Measurements from ENCODE around the gene MPPED1. TPM values are rescaled to one million over a fixed set of nuclear protein-coding genes. Genes with fewer than 3 reads are reported as not detected.

MPPED1 gene
- total RNA-seq, 1 experiment from 2014 or later: not detected

DNA sequence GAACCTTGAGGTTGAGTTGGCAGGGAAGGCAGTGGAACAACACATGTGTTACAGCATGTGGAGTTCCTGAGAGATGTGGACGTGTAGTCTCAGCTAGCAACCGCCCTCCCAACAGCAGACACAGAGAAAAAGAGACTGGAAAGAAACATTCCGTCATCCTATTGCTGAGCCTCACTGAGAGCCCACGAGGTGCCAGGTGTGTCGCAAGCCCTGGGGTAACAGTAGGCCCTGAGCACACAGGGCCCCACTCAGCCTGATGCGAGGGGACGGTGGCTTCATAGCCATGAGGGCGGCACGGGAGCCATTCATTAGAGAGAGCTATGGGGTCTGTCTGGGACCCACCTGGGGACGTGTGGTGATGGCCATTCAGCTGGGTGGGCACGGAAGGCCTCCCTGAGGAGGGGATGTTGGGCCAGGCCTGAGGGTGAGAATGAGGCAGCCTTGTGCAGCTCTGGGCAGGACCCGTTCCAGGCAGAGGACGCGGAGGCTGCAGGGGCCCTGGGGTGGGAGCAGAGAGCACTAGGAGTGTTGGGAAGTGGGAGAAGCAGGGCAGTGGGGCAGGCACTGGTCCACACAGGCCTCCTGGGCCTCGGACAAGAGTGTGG is 26.2 kb downstream of the MPPED1 start:
- in situ Hi-C loops (cut with HindIII; ENCODE audit: low sequenced_read_pairs): loop anchor here (25.0 kb wide), 1 partner anchor 99 kb away; no protein-coding TSS in a partner anchor
- no peak for DNase-seq (ENCODE audit: low spot score)

DNA sequence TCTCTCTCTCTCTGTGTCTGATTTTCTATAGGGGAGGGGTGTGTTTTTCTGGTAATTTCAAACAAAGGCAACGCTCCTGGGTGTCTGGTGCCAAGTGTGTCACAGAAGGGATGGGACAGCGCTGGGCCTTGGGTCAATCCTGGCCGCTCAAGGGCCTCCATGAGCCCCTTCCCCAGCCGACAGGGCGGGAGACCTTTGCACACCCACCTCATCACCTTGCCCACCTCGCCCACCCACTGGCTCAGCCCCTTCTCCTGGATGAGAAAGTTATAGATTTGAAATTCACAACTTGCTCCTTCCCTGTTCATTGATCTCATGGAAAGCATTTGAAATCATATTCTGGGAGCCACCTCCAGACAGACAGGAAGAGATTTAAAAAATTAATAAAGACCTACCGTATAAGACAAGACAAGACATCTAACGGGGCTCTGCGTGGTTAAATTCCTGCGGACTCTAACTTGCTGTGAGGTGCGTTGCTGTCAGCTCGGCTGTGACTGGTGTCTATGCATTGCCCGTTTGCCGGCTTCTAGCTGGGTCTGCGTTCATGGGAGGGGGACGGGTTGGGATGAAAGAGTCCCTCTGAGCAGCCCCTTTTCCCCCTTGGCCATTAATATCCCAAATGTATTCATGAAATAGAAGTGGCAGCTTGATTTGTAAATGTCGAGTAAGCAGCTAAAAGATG is 27.0 kb downstream of the MPPED1 start:
- no peak for DNase-seq (ENCODE audit: low spot score)
- in situ Hi-C loops (cut with HindIII; ENCODE audit: low sequenced_read_pairs): loop anchor here (25.0 kb wide), 1 partner anchor 98 kb away; no protein-coding TSS in a partner anchor

DNA sequence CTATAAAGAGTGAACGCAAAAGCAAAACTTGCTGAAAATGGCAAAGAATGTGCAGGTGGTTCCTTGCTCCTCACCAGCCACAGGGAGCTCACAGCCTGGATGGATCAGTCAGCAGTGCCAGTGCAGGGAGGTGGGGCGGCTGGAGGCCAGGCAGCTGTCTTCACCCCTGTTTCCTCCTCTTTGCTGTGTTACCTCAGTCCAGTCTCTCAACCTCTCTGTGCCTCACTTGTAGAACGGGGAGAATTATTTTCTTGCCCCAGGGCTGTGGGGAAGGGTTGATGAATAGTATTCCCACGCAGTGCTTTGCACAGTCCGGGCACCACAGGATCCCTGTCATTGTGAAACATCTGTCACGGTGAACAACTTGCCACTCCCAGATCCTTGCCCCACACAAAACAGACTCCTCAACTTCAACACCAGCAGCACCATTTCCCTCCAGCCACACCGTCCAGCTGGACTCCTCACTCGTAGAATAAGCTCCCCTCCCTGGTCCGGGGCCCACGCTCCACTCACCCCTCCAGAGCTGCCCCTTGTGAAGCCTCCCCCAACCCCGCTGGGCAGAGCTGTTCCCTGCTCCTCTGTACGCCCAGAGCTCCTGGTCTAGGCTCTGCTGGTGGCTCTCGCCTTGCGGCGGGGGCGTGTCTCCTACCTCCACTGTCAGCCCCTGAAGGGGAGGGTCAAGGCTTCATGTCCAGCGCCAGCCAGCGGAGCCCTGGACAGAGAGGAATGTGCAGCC is 27.7 kb downstream of the MPPED1 start:
- in situ Hi-C loops (cut with HindIII; ENCODE audit: low sequenced_read_pairs): loop anchor here (25.0 kb wide), 1 partner anchor 98 kb away; no protein-coding TSS in a partner anchor
- no peak for DNase-seq (ENCODE audit: low spot score)

DNA sequence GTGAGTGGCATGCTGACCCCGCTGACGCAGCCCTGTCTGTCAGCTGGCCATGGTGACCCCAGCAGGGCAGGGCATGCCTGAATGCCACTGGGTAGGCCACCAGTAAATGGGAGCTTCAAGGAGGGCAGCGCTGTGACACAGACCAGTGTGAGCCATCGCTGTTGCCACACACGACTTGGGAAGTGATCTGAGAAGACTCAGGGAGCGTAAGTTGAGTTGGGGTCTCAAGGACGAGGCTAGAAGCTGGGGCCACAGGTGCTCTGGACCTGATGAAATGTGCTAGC is 28.2 kb downstream of the MPPED1 start:
- DNase-seq (ENCODE audit: low spot score): no peak
- in situ Hi-C loops (cut with HindIII; ENCODE audit: low sequenced_read_pairs): loop anchor here (25.0 kb wide), 1 partner anchor 97 kb away; no protein-coding TSS in a partner anchor

DNA sequence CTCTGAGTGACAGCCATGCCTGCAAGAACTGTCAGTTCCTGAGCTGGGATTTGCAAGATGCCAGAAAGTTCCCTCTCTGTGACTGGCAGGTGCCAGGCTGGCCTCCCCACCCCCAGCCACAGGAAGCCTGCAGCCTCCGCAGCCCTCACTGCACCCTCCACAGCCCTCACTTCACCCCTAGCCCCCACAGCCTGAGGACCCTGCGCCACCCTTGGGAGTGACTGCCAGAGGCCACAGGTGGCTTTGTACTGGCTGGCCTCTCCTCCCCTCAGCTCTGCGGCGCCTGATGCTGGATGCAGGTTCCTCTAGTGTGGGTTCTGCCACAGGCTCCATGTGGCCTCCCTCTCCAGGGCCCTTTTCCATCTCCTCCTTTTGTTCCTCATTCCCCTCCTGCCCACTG is 28.7 kb downstream of the MPPED1 start:
- DNase-seq (ENCODE audit: low spot score): no peak
- in situ Hi-C loops (cut with HindIII; ENCODE audit: low sequenced_read_pairs): loop anchor here (25.0 kb wide), 1 partner anchor 97 kb away; no protein-coding TSS in a partner anchor

DNA sequence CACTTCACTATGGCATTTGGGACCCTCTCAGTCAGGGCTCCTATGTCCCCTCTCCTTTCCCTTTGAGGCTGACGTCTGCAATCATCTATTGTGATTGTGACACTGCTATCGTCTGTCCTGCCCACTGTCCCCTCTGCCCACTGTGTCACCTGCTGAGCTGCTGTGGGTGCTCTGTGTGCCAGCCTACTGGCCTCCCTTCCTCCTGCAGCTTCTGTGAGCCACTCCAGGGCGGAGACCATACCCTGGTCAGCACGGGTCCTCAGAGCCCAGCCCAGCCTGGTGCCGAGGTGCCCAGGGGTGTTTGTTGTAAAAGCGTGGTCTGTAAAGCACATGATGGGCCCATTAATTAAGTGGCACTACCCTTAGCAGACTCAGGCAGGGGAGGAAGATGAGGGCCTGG is 29.4 kb downstream of the MPPED1 start:
- no peak for DNase-seq (ENCODE audit: low spot score)
- in situ Hi-C loops (cut with HindIII; ENCODE audit: low sequenced_read_pairs): loop anchor here (25.0 kb wide), 1 partner anchor 96 kb away; no protein-coding TSS in a partner anchor

DNA sequence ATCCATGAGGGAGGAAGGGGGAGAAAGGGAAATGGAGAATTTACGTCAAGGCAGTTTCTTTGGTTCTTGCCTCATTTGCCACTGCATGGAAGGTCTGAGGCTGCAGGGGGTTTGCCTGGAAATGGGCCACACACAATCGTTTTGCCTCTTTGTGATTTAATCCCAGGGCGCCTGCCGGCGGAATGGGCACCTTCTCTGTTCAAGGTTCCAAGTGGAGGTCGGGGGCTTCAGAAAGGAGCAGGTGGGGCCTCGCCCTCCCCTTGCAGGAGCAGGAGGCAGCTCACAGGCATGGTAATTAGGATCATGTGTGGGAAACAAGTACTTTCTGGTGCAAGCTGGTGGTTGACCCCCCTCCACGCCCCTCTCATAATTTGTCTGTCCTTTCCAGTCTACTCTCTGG is 29.9 kb downstream of the MPPED1 start:
- in situ Hi-C loops (cut with HindIII; ENCODE audit: low sequenced_read_pairs): loop anchor here (25.0 kb wide), 1 partner anchor 96 kb away; no protein-coding TSS in a partner anchor
- DNase-seq (ENCODE audit: low spot score): no peak

DNA sequence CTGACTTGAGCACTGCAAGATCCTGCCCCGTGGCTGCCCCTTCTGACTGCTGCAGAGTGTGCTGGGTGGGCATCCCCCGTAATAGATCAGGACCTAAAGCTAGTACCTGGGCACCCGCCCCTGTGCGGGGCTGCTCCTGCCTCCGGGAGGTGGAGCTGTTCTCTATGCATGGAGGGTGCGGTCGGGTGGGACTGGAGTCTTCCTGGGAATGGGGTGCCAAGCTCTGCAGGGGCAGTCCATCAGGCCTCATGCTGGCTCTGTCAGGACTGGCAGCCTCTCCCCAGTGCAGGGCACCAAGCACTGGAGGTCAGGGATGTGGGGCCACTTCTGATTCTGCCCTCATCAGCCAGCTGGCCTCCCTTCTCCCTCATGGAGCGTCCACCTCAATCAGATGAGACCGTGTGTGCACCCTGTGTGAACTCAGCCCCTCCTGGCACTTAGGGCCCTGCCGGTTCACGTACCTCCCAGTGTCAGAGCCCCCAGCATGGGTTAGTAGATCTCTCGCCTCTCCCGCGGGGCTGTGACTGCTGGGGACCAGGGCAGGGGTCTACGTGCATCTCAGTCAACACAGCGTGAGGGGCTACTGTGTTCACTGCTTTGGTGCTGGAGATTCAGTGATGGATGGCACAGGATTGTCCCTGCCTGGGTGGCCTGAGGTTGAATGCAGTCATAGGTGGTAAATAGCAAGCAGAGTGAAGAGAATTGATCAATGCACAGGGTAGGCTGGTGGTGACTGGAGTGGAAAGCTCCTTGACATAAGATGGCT is 30.8 kb downstream of the MPPED1 start:
- DNase-seq (ENCODE audit: low spot score): no peak
- in situ Hi-C loops (cut with HindIII; ENCODE audit: low sequenced_read_pairs): loop anchor here (25.0 kb wide), 1 partner anchor 95 kb away; no protein-coding TSS in a partner anchor

DNA sequence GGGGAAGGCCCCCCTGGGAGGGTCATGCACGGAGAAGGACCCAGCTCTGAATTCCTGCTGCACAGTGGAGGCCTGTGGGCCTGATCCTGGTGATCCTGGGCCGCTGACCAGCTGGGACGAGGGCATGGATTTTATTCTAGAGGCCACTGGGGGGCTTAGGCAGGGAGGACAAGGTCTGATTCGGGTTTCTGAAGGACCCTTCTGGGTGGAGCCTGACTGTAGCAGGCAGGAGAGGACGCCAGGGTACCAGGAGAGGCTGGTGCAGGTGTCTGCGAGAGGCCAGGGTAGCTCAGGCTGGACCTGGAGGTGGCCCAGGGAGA is 31.3 kb downstream of the MPPED1 start:
- no peak for DNase-seq (ENCODE audit: low spot score)
- in situ Hi-C loops (cut with HindIII; ENCODE audit: low sequenced_read_pairs): loop anchor here (25.0 kb wide), 1 partner anchor 94 kb away; no protein-coding TSS in a partner anchor

DNA sequence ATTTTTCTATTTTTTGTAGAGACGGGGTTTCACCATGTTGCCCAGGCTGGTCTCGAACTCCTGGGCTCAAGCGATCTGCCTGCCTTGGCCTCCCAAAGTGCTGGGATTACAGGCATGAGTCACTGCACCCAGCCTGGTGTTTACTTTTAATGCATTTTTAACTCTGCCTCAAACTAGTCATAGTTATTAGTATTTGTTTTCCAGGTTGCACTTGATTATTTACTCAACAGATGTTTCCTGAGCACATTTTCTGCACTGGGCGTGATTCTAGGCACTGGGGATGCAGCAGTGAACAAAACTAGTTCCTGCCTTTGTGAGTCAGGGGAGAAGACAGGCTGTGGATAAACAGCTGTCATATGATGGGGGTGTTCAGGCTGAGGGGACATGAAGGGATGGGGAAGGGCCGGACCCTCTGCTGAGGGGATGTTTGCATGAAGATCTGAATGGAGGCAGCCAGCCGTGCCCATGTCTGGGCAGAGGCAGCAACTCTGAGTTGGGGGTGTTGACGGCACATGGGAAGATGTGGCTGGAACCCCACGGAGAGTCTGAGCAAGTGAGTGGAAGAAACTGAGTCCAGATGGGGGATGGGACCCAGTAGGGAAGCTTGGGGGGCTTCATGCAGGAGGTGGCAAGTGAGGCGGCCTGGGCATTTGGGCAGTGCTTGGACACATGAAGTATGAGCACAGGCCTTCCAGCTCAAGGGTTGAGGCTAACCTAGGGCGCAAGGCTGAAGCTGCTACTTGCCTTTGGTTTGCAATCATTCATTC is 34.4 kb downstream of the MPPED1 start:
- no peak for DNase-seq (ENCODE audit: low spot score)
- in situ Hi-C loops (cut with HindIII; ENCODE audit: low sequenced_read_pairs): loop anchor here (25.0 kb wide), 1 partner anchor 91 kb away; no protein-coding TSS in a partner anchor

DNA sequence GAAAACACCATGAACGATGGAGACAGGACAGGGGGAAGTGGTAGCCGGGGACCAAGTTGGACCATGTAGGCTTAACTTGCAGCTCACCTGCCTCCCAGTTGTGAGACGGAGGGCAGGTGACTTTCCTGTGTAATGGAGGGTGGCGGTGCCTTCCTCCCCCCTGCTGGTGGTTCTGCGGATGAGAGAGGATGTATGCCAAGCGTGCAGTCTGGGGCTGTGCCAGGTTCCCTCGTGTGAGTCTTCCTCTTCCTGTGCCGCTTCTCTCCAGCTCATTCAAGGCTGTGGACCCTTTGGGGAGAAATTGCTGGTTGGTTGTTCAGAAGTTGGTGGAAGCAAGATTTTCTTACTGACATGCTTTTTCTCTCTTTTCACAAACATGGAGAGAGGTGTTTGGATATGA is 35.1 kb downstream of the MPPED1 start:
- in situ Hi-C loops (cut with HindIII; ENCODE audit: low sequenced_read_pairs): loop anchor here (25.0 kb wide), 1 partner anchor 90 kb away; no protein-coding TSS in a partner anchor
- DNase-seq (ENCODE audit: low spot score): peak; percentile 9

DNA sequence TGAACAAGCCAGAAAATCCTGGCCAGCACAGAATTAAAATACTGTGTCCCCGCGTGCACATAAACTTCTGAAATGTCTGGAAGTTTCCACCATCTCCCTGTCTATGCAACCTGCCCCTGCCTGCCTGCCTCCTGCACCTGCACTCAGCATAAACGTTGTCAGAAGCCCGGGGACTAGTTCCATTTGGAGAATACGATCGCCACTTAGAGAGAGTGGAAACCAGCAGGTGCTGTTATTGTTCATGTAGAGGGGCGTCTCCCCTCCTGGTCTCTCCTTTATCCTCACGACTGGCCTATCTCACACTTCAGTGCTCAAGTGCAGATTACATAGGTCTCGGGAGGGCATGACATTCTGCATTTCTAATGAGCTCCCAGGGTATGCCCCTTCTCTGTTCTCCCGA is 35.6 kb downstream of the MPPED1 start:
- in situ Hi-C loops (cut with HindIII; ENCODE audit: low sequenced_read_pairs): loop anchor here (25.0 kb wide), 1 partner anchor 90 kb away; no protein-coding TSS in a partner anchor
- no peak for DNase-seq (ENCODE audit: low spot score)

DNA sequence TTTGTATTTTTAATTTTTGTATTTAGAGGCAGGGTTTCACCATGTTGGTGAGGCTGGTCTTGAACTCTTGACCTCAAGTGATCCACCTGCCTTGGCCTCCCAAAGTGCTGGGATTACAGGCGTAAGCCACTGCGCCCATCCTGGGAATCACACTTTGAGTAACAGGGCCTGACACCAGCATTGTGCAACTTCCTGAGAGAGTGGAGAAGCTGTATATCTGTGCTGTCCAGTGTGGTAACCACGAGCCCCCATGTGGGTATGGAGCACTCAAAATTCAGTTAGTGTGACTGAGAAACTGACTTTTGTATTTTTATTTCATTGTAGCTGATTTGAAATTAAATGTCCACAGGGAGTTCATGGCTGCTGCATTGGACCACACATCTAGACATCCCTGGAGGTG is 36.2 kb downstream of the MPPED1 start:
- no peak for DNase-seq (ENCODE audit: low spot score)
- in situ Hi-C loops (cut with HindIII; ENCODE audit: low sequenced_read_pairs): loop anchor here (25.0 kb wide), 1 partner anchor 89 kb away; no protein-coding TSS in a partner anchor

DNA sequence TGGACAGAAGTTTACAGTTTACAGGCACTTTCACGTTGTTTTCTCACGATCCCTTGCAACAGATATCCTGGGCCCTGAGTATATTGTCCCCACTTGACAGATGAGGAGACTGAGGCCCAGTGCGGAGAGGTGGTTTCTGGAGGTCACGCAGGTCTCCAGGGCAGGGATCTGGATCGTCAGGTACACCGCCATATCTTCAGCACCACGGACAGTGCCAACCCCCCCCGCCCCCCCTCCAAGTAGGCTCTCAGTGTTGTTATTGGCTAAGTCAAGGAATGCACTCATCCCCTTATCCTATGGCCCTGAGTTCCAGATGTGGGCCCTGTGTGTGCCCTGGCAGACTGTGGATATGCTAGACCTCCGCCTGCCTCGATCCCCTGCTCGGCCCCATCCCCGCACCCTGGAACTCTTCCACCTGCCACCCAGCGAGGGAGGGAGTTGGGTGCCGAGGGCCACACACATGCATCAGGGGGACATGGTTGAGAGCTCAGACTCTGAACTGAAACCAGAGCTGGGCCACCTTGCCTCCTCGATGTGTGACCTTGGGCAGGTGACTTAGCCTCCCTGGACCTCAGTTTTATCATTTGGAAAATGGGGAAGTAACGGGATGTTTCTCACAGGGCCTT is 37.5 kb downstream of the MPPED1 start:
- DNase-seq (ENCODE audit: low spot score): no peak
- in situ Hi-C loops (cut with HindIII; ENCODE audit: low sequenced_read_pairs): loop anchor here (25.0 kb wide), 1 partner anchor 88 kb away; no protein-coding TSS in a partner anchor

DNA sequence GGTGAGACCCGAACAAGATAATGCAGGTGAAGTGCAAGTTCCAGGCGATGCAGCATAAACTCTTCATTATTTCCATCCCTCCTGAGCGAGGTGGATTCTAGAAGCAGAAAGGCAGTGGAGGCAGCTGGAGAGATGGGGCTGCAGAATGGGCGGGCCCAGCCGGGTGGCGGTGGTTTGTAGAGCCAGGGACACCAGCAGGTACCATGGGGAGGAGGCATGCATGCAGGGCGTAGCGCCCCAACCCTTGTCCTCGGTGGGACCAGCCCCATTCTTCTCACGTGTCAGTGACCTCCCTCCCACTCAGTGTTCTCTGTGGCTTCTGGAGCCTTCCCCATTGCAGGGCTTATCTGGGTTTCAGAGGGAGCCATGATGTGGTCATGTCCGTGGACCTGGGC is 38.0 kb downstream of the MPPED1 start:
- DNase-seq (ENCODE audit: low spot score): no peak
- in situ Hi-C loops (cut with HindIII; ENCODE audit: low sequenced_read_pairs): loop anchor here (25.0 kb wide), 1 partner anchor 87 kb away; no protein-coding TSS in a partner anchor

DNA sequence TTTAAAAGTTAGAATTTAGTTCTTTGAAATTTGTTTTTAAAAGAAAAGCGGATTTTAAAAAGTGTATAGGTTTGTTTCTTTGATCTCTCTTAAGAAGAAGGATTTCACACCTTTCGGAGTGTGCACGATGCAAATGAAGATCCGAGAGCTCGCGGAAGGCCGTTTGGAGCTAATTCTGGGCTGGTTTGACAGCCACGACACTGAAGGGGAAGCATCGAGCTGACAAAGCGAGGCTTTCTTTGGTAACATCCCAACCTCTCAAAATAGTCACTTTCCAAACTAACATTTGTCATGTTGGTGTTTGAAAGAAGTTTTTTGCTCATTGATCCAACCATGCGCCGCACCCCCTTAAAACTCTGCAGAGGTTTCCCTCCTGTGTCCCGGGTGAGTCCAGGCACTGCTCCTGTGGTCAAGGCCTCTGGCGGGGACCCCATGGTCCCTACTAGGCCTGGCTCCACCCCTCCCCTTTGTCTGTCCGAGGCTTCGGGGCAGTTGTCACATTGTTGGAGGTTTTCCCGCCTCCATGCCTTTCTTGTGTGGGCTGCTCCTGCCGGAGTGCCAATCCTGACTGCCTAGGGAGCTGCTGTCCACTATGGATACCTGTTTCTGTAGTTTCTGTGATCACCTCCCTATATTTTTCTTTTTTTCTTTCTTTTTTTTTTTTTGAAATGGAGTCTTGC is 39.7 kb downstream of the MPPED1 start:
- DNase-seq (ENCODE audit: low spot score): no peak
- in situ Hi-C loops (cut with HindIII; ENCODE audit: low sequenced_read_pairs): no loop called here

DNA sequence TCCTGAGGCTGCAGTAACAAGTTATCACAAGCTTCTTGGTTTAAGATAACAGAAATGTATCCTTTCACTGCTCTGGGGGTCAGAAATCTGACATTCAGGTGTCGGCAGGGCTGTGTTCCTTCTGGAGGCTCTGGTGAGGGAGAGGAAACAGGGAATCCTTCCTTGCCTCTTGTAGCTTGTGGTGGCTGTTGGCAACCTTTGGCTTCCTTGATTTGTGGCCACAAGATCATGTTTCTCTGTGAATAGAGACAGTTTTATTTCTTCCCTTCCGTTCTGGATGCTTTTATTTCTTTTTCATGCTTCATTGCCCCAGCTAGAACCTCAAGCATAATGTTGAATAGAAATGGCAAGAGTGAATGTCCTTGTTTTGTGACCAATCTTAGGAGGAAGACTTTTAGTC is 44.0 kb downstream of the MPPED1 start:
- in situ Hi-C loops (cut with HindIII; ENCODE audit: low sequenced_read_pairs): no loop called here
- no peak for DNase-seq (ENCODE audit: low spot score)

Measured in G401 (cell line).